ENCODE results near the gene WNK3. TPM values are rescaled to one million over a fixed set of nuclear protein-coding genes. Genes with fewer than 3 reads are reported as not detected.
A peak's percentile ranks its signal among the peaks of the same experiment; 100 is the strongest.

WNK3 gene
- total and polyA plus RNA-seq, 8 donors, result 0.18 to 4.0 (median 0.62) TPM; not detected in 1

GRCh38 chrX:54291758-54292157 is 66.1 kb downstream of the WNK3 start:
- no peak for DNase-seq
- H3K4me1 ChIP-seq, result no peaks in the 10 kb centered on the region
- H3K4me3 ChIP-seq, result no peak overlapping the region
- no peak for TF ChIP-seq POLR2AphosphoS5 (IDR thresholded peaks at IDR 0.05)
- intact Hi-C loops (cut with DNase I; ENCODE audit: low total_unique reads), result no loop called here
- no peak overlapping the region for H3K27ac ChIP-seq
- no peaks in the 10 kb centered on the region for H3K36me3 ChIP-seq
- H3K9me3 ChIP-seq, result no peaks in the 10 kb centered on the region
- WGBS, 5 donors, result 72 to 97% (median 89%) methylated on average over 2 of the region's 2 CpGs
- peaks cover 0 to 9% (median 0%) of the 10 kb centered on the region in 3 donors for H3K27me3 ChIP-seq

- WGBS, 5 donors, result 21 to 67% (median 33%) methylated on average over 1 to 2 of the region's 2 CpGs
- DNase-seq, result peak in 1 of 2 donors; percentile 1
- H3K4me3 ChIP-seq, result no peak overlapping the region
- TF ChIP-seq CTCF (IDR thresholded peaks at IDR 0.05) (no peak), POLR2AphosphoS5 (IDR thresholded peaks at IDR 0.05) (no peak), EP300 (IDR thresholded peaks at IDR 0.05) (no peak), POLR2A (IDR thresholded peaks at IDR 0.05) (no peak)
- H3K9me3 ChIP-seq, result no peaks in the 10 kb centered on the region
- peaks cover 0 to 5% (median 0%) of the 10 kb centered on the region in 3 donors for H3K27me3 ChIP-seq
- no peak overlapping the region for H3K27ac ChIP-seq
- H3K4me1 ChIP-seq, result no peaks in the 10 kb centered on the region
- no peaks in the 10 kb centered on the region for H3K36me3 ChIP-seq
- intact Hi-C loops (cut with DNase I; ENCODE audit: low total_unique reads), result no loop called here
These were observed 68.9 kb downstream of the WNK3 start for GRCh38 chrX:54288968-54289367.

GRCh38 chrX:54288277-54288676 is 69.6 kb downstream of the WNK3 start:
- no peak for TF ChIP-seq POLR2A (IDR thresholded peaks at IDR 0.05)
- no peak for TF ChIP-seq CTCF (IDR thresholded peaks at IDR 0.05)
- no peak for TF ChIP-seq EP300 (IDR thresholded peaks at IDR 0.05)
- TF ChIP-seq POLR2AphosphoS5 (IDR thresholded peaks at IDR 0.05), result no peak
- no peak for DNase-seq
- intact Hi-C loops (cut with DNase I; ENCODE audit: low total_unique reads), result no loop called here

GRCh38 chrX:54281676-54282075 is 76.2 kb downstream of the WNK3 start:
- TF ChIP-seq POLR2AphosphoS5 (IDR thresholded peaks at IDR 0.05) (no peak), EP300 (IDR thresholded peaks at IDR 0.05) (no peak), CTCF (IDR thresholded peaks at IDR 0.05) (no peak), POLR2A (IDR thresholded peaks at IDR 0.05) (no peak)
- no peaks in the 10 kb centered on the region for H3K4me1 ChIP-seq
- no peak overlapping the region for H3K27ac ChIP-seq
- H3K4me3 ChIP-seq, result no peak overlapping the region
- no peak for DNase-seq
- H3K9me3 ChIP-seq, result peaks cover 0 to 5% (median 0%) of the 10 kb centered on the region in 4 donors
- peaks cover 0 to 4% (median 0%) of the 10 kb centered on the region in 3 donors for H3K27me3 ChIP-seq
- WGBS, 5 donors, result 13 to 45% (median 20%) methylated on average over 1 of the region's 1 CpG
- no peaks in the 10 kb centered on the region for H3K36me3 ChIP-seq
- intact Hi-C loops (cut with DNase I; ENCODE audit: low total_unique reads), result no loop called here

More at GRCh38 chrX:54288277-54288676, 69.6 kb downstream of the WNK3 start:
- Histone ChIP-seq H3K4me3 (no peak overlapping the region), H3K27ac (no peak overlapping the region), H3K36me3 (no peaks in the 10 kb centered on the region), H3K27me3 (peaks cover 0 to 5% (median 0%) of the 10 kb centered on the region in 3 donors), H3K9me3 (no peaks in the 10 kb centered on the region), H3K4me1 (no peaks in the 10 kb centered on the region)

GRCh38 chrX:54280466-54280865 is 77.4 kb downstream of the WNK3 start:
- Histone ChIP-seq H3K4me3 (no peak overlapping the region), H3K27ac (no peak overlapping the region), H3K36me3 (no peaks in the 10 kb centered on the region), H3K9me3 (peaks cover 0 to 5% (median 0%) of the 10 kb centered on the region in 4 donors), H3K27me3 (peaks cover 0 to 4% (median 0%) of the 10 kb centered on the region in 3 donors), H3K4me1 (no peaks in the 10 kb centered on the region)
- TF ChIP-seq POLR2A (IDR thresholded peaks at IDR 0.05) (no peak), POLR2AphosphoS5 (IDR thresholded peaks at IDR 0.05) (no peak), EP300 (IDR thresholded peaks at IDR 0.05) (no peak), CTCF (IDR thresholded peaks at IDR 0.05) (no peak)
- intact Hi-C loops (cut with DNase I; ENCODE audit: low total_unique reads), result no loop called here
- DNase-seq, result no peak
- WGBS, 5 donors, result 56 to 100% (median 71%) methylated on average over 1 of the region's 1 CpG
